OCI-LY7 (cell line): ENCODE results near the gene RBM19. TPM values are rescaled to one million over a fixed set of nuclear protein-coding genes. Genes with fewer than 3 reads are reported as not detected.

ENCODE experiments used
- BruUV-seq: library from RNA; stranded (reverse); fragments of 400-500 nt; replicated peaks from 2 replicates; lab custom pipeline; 2021; lab: Mats Ljungman, UMichigan
- CTCF ChIA-PET: fragments of 300-600 bp; sonication (Branson Sonifier 250); formaldehyde crosslinking; loops from one replicate; lab custom pipeline; 2022; ENCODE audit warnings: antibody characterized with exemption; ENCODE audit not compliant: unreplicated experiment; lab: Charles Lee
- POLR2A ChIA-PET: fragments of 300-600 bp; sonication (Branson Sonifier 250); formaldehyde crosslinking; loops from one replicate; lab custom pipeline; 2022; ENCODE audit warnings: antibody characterized with exemption; lab: Charles Lee
- DNase-seq: peaks from one replicate; pipeline ENCODE4 v3.0.0-alpha.2; 2015; ENCODE audit warnings: low spot score
- H2AFZ ChIP-seq: fragments of 200-600 bp; sonication (generic), shearing (Covaris generic); 2 replicates; pipeline ENCODE4 v1.6.1; 2014; ENCODE audit warnings: mild to moderate bottlenecking, antibody characterized with exemption, low read length, moderate library complexity
- H3K27ac ChIP-seq: fragments of 200-600 bp; sonication (generic); 2 replicates; pipeline ENCODE4 v1.5.1; 2014; ENCODE audit warnings: mixed run types, low read depth, mild to moderate bottlenecking, moderate library complexity, low read length, inconsistent platforms; ENCODE audit not compliant: poor library complexity, severe bottlenecking
- H3K36me3 ChIP-seq: fragments of 200-600 bp; sonication (generic); 2 replicates; pipeline ENCODE4 v1.6.1; 2014; ENCODE audit warnings: mild to moderate bottlenecking, antibody characterized with exemption, low read length, moderate library complexity, mixed read lengths; ENCODE audit not compliant: insufficient read depth
- H3K4me1 ChIP-seq: fragments of 200-600 bp; sonication (generic); 2 replicates; pipeline ENCODE4 v1.5.1; 2014; ENCODE audit warnings: mild to moderate bottlenecking, low read length; ENCODE audit not compliant: insufficient read depth, poor library complexity, severe bottlenecking
- H3K4me2 ChIP-seq: fragments of 200-600 bp; sonication (generic); 2 replicates; pipeline ENCODE4 v1.6.1; 2014; ENCODE audit warnings: mild to moderate bottlenecking, low read length
- H3K4me3 ChIP-seq: fragments of 200-600 bp; sonication (generic); 2 replicates; pipeline ENCODE4 v1.5.1; 2014; ENCODE audit warnings: mild to moderate bottlenecking, low read depth, low read length; ENCODE audit not compliant: poor library complexity, severe bottlenecking
- H3K79me2 ChIP-seq: fragments of 200-600 bp; sonication (generic); 2 replicates; pipeline ENCODE4 v1.6.1; 2016; ENCODE audit warnings: low read depth, mild to moderate bottlenecking, low read length, moderate library complexity, mixed read lengths; ENCODE audit not compliant: insufficient read depth
- H3K9me2 ChIP-seq: fragments of 200-600 bp; sonication (generic); 2 replicates; pipeline ENCODE4 v1.6.1; 2016; ENCODE audit warnings: mild to moderate bottlenecking, low read length, mixed read lengths; ENCODE audit not compliant: insufficient read depth
- H3K9me3 ChIP-seq: fragments of 200-600 bp; sonication (generic); 2 replicates; pipeline ENCODE4 v1.6.1; 2014; ENCODE audit warnings: mild to moderate bottlenecking, mixed run types, low read length, mixed read lengths
- H4K20me1 ChIP-seq: fragments of 200-600 bp; sonication (generic); 2 replicates; pipeline ENCODE4 v1.6.1; 2014; ENCODE audit warnings: mild to moderate bottlenecking, antibody characterized with exemption, low read length, moderate library complexity, mixed read lengths; ENCODE audit not compliant: insufficient read depth
- CTCF ChIP-seq: fragments of 200-600 bp; sonication (generic); conservative IDR thresholded peaks from 2 replicates; pipeline ENCODE4 v1.5.1; 2014; ENCODE audit warnings: mild to moderate bottlenecking, antibody characterized with exemption, low read length, moderate library complexity, mixed read lengths
- EZH2phosphoT487 ChIP-seq: fragments of 200-600 bp; sonication (generic); IDR thresholded peaks from 2 replicates; pipeline ENCODE4 v1.6.1; 2018; ENCODE audit warnings: low read depth, borderline replicate concordance, mild to moderate bottlenecking, mixed run types, antibody characterized with exemption, low read length, moderate library complexity, mixed read lengths
- intact Hi-C: fragments of 100-400 bp; cut with micrococcal nuclease; formaldehyde crosslinking; loops from one replicate; pipeline ENCODE4 v1.10.0; 2022; ENCODE audit not compliant: unreplicated experiment
- total RNA-seq, 2 experiments: library from RNA; depleted of rRNA in 1 of 2; stranded (reverse); fragments of >200 nt in 1 of 2; shearing (Covaris generic) in 1 of 2; gene quantifications; 2 replicates each; pipeline ENCODE4 v1.2.3, GENCODE V29; 2014 to 2022

RBM19 gene
- total RNA-seq, 2 experiments from 2014 or later = 37.8 to 46.2 TPM

GRCh38 chr12:113819495-113819894, 146.6 kb downstream of the RBM19 start:
- Histone ChIP-seq H3K4me3 (no peak overlapping the region), H3K9me2 (no peaks in the 10 kb centered on the region), H3K36me3 (no peaks in the 10 kb centered on the region), H3K27ac (no peak overlapping the region), H3K79me2 (no peaks in the 10 kb centered on the region), H3K9me3 (no peaks in the 10 kb centered on the region), H2AFZ (no peak overlapping the region), H4K20me1 (no peaks in the 10 kb centered on the region), H3K4me2 (no peak overlapping the region), H3K4me1 (no peaks in the 10 kb centered on the region)
- BruUV-seq = no TSS peak
- no peak for TF ChIP-seq CTCF
- TF ChIP-seq EZH2phosphoT487 = no peak
- ChIA-PET CTCF (no interaction called here), POLR2A (no interaction called here)
- intact Hi-C loops = no loop called here
- DNase-seq = no peak

- no peak overlapping the region for H2AFZ ChIP-seq
- intact Hi-C loops = no loop called here
- H3K4me3 ChIP-seq = no peak overlapping the region
- TF ChIP-seq CTCF (peak; percentile 50), EZH2phosphoT487 (no peak)
- H3K36me3 ChIP-seq = no peaks in the 10 kb centered on the region
- no peak for DNase-seq
- no peaks in the 10 kb centered on the region for H3K4me1 ChIP-seq
- no peaks in the 10 kb centered on the region for H4K20me1 ChIP-seq
- no peaks in the 10 kb centered on the region for H3K79me2 ChIP-seq
- no peak overlapping the region for H3K4me2 ChIP-seq
- no peak overlapping the region for H3K27ac ChIP-seq
- ChIA-PET POLR2A (no interaction called here), CTCF (no interaction called here)
- H3K9me3 ChIP-seq = no peaks in the 10 kb centered on the region
- no peaks in the 10 kb centered on the region for H3K9me2 ChIP-seq
- BruUV-seq = no TSS peak
Observed at GRCh38 chr12:113818833-113819232, 147.3 kb downstream of the RBM19 start.

GRCh38 chr12:113818283-113818682, 147.8 kb downstream of the RBM19 start:
- H3K36me3 ChIP-seq = no peaks in the 10 kb centered on the region
- no peak overlapping the region for H3K27ac ChIP-seq
- intact Hi-C loops = no loop called here
- ChIA-PET CTCF (no interaction called here), POLR2A (no interaction called here)
- no peak overlapping the region for H2AFZ ChIP-seq
- no peak overlapping the region for H3K4me2 ChIP-seq
- H3K9me3 ChIP-seq = no peaks in the 10 kb centered on the region
- no peaks in the 10 kb centered on the region for H4K20me1 ChIP-seq
- no peak for DNase-seq
- H3K9me2 ChIP-seq = no peaks in the 10 kb centered on the region
- no TSS peak for BruUV-seq
- TF ChIP-seq EZH2phosphoT487 (no peak), CTCF (no peak)
- no peaks in the 10 kb centered on the region for H3K79me2 ChIP-seq
- H3K4me1 ChIP-seq = no peaks in the 10 kb centered on the region
- no peak overlapping the region for H3K4me3 ChIP-seq
